HG03558 (cell line): ENCODE data around the gene CNBP.
"Not testable (repeated sequence)": the region's sequence is repeated elsewhere in the genome, so short reads cannot be mapped to it uniquely, and the experiment has no call there.

Experiments
- ATAC-seq: cut with Tn5 transposase; IDR thresholded peaks from one replicate; pipeline ENCODE4 v1.9.1; 2021; ENCODE audit warnings: moderate number of reproducible peaks; ENCODE audit not compliant: unreplicated experiment; ENCODE audit errors: extremely low read depth

The CNBP gene

GRCh38 chr3:129187857-129188256, 4.2 kb upstream of the CNBP start:
- ATAC-seq: no peak

- ATAC-seq: no peak
Observed at GRCh38 chr3:129185783-129186182, 2.1 kb upstream of the CNBP start.

GRCh38 chr3:129184784-129185542, 1.3 kb upstream of the CNBP start:
- ATAC-seq: not testable (repeated sequence)

GRCh38 chr3:129184396-129184657, 631 bp upstream of the CNBP start:
- ATAC-seq: no peak

- ATAC-seq: no peak
Observed at GRCh38 chr3:129182390-129183185, 1.1 kb downstream of the CNBP start.

- no peak for ATAC-seq
Observed at GRCh38 chr3:129181819-129182218, 1.9 kb downstream of the CNBP start.

- no peak for ATAC-seq
Observed at GRCh38 chr3:129180461-129180860, 3.2 kb downstream of the CNBP start.

GRCh38 chr3:129176051-129176450, 7.6 kb downstream of the CNBP start:
- no peak for ATAC-seq

GRCh38 chr3:129173725-129174124, 10.0 kb downstream of the CNBP start:
- no peak for ATAC-seq

- no peak for ATAC-seq
Observed at GRCh38 chr3:129173206-129173605, 10.5 kb downstream of the CNBP start.

- ATAC-seq: no peak
Observed at GRCh38 chr3:129166579-129167332, 16.9 kb downstream of the CNBP start.

GRCh38 chr3:129165594-129165993, 18.1 kb downstream of the CNBP start:
- not testable (repeated sequence) for ATAC-seq

- ATAC-seq: no peak
Observed at GRCh38 chr3:129164500-129164899, 19.2 kb downstream of the CNBP start.

GRCh38 chr3:129162729-129163579, 20.7 kb downstream of the CNBP start:
- no peak for ATAC-seq

GRCh38 chr3:129161860-129162271, 21.8 kb downstream of the CNBP start:
- ATAC-seq: no peak

- ATAC-seq: peak; percentile 40
Observed at GRCh38 chr3:129160891-129161859, 22.5 kb downstream of the CNBP start, which contains the start of gene ISY1. Gene ISY1, minus strand, starts transcription at chr3:129161063. Its CDS starts 88 bp downstream, at chr3:129160975.

GRCh38 chr3:129144786-129145185, 38.9 kb downstream of the CNBP start:
- ATAC-seq: no peak

- not testable (repeated sequence) for ATAC-seq
Observed at GRCh38 chr3:129141011-129141410, 42.7 kb downstream of the CNBP start.

GRCh38 chr3:129139911-129140310, 43.8 kb downstream of the CNBP start:
- ATAC-seq: no peak
